Activated T-helper 2 cell treated with anti-CD3 and anti-CD28 coated beads, Interferon-gamma antibody, Interleukin-2, Interleukin-4, amounts not matched to agents 10 μg/mL and 5 μg/mL and 100 μg/mL, durations not matched to agents 14 hours and 24 hours and 36 hours (primary cell): ENCODE results near the gene IL2. TPM values are rescaled to one million over a fixed set of nuclear protein-coding genes. Genes with fewer than 3 reads are reported as not detected.

ENCODE experiments used
- DNase-seq: peaks from one replicate; pipeline ENCODE4 v3.0.0; 2021; ENCODE audit warnings: low spot score
- H3K27ac Mint-ChIP-seq: one replicate; pipeline ENCODE4 v1.8.0; 2021; ENCODE audit warnings: mixed read lengths
- H3K27me3 Mint-ChIP-seq: one replicate; pipeline ENCODE4 v1.8.0; 2021; ENCODE audit warnings: low read depth, mixed read lengths
- H3K36me3 Mint-ChIP-seq: one replicate; pipeline ENCODE4 v1.8.0; 2021; ENCODE audit warnings: low read depth, mixed read lengths
- H3K4me1 Mint-ChIP-seq: one replicate; pipeline ENCODE4 v1.8.0; 2021; ENCODE audit warnings: low read depth, mixed read lengths
- H3K4me3 Mint-ChIP-seq: one replicate; pipeline ENCODE4 v1.8.0; 2021; ENCODE audit warnings: low read depth, mild to moderate bottlenecking, moderate library complexity, mixed read lengths
- H3K9me3 Mint-ChIP-seq: one replicate; pipeline ENCODE4 v1.8.0; 2021; ENCODE audit warnings: mixed read lengths
- intact Hi-C: fragments of 100-400 bp; cut with micrococcal nuclease; formaldehyde crosslinking; loops from one replicate; pipeline ENCODE4 v1.15.1; 2023
- total RNA-seq: library from RNA; stranded (reverse); gene quantifications from 2 replicates; pipeline ENCODE4 v1.2.3, GENCODE V29; 2022

IL2 gene
- total RNA-seq, 1 donor from 2014 or later: 95.9 TPM

- H3K36me3 Mint-ChIP-seq: peaks cover 15% of the 10 kb centered on the region
- H3K9me3 Mint-ChIP-seq: peaks cover 7% of the 10 kb centered on the region
- intact Hi-C loops: loop anchor here (1.0 to 10.0 kb wide), 11 partner anchors 45 to 1206 kb away; partner anchors contain the start of genes BBS12 and NUDT6
- H3K4me1 Mint-ChIP-seq: peaks cover 43% of the 10 kb centered on the region
- peak overlapping the region; percentile 66 for H3K4me3 Mint-ChIP-seq
- H3K27ac Mint-ChIP-seq: peak overlapping the region; percentile 77
- H3K27me3 Mint-ChIP-seq: no peaks in the 10 kb centered on the region
- peak; percentile 24 for DNase-seq
Observed at GRCh38 chr4:122458625-122459024, 2.1 kb upstream of the IL2 start.

- H3K9me3 Mint-ChIP-seq: no peaks in the 10 kb centered on the region
- H3K36me3 Mint-ChIP-seq: peaks cover 47% of the 10 kb centered on the region
- peak overlapping the region; percentile 34 for H3K27ac Mint-ChIP-seq
- intact Hi-C loops: loop anchor here (10.0 kb wide), 1 partner anchor 549 kb away; no protein-coding TSS in a partner anchor
- no peak for DNase-seq
- H3K27me3 Mint-ChIP-seq: peaks cover 1% of the 10 kb centered on the region
- H3K4me1 Mint-ChIP-seq: peaks cover 51% of the 10 kb centered on the region
- peak overlapping the region; percentile 62 for H3K4me3 Mint-ChIP-seq
Observed at GRCh38 chr4:122453384-122453995, 3.0 kb downstream of the IL2 start.

GRCh38 chr4:122450847-122451246 is 5.7 kb downstream of the IL2 start:
- Mint-ChIP-seq H3K27me3 (peaks cover 1% of the 10 kb centered on the region), H3K36me3 (peaks cover 45% of the 10 kb centered on the region), H3K4me3 (peak overlapping the region; percentile 61), H3K9me3 (no peaks in the 10 kb centered on the region), H3K4me1 (peaks cover 29% of the 10 kb centered on the region), H3K27ac (peak overlapping the region; percentile 84)
- intact Hi-C loops: loop anchor here (10.0 kb wide), 1 partner anchor 546 kb away; no protein-coding TSS in a partner anchor
- no peak for DNase-seq

- Mint-ChIP-seq H3K4me1 (peaks cover 6% of the 10 kb centered on the region), H3K27me3 (no peaks in the 10 kb centered on the region), H3K36me3 (no peaks in the 10 kb centered on the region), H3K4me3 (no peak overlapping the region), H3K9me3 (peaks cover 4% of the 10 kb centered on the region), H3K27ac (no peak overlapping the region)
- no peak for DNase-seq
- intact Hi-C loops: no loop called here
Observed at GRCh38 chr4:122434285-122434684, 22.2 kb downstream of the IL2 start.

GRCh38 chr4:122431351-122431750 is 25.2 kb downstream of the IL2 start:
- Mint-ChIP-seq H3K4me1 (peaks cover 6% of the 10 kb centered on the region), H3K9me3 (peaks cover 4% of the 10 kb centered on the region), H3K27me3 (no peaks in the 10 kb centered on the region), H3K36me3 (no peaks in the 10 kb centered on the region), H3K27ac (no peak overlapping the region), H3K4me3 (no peak overlapping the region)
- no peak for DNase-seq
- intact Hi-C loops: no loop called here

GRCh38 chr4:122423246-122423645 is 33.3 kb downstream of the IL2 start:
- no peaks in the 10 kb centered on the region for H3K27me3 Mint-ChIP-seq
- H3K4me1 Mint-ChIP-seq: no peaks in the 10 kb centered on the region
- DNase-seq: no peak
- no peaks in the 10 kb centered on the region for H3K36me3 Mint-ChIP-seq
- H3K27ac Mint-ChIP-seq: no peak overlapping the region
- peaks cover 11% of the 10 kb centered on the region for H3K9me3 Mint-ChIP-seq
- intact Hi-C loops: no loop called here
- H3K4me3 Mint-ChIP-seq: no peak overlapping the region

GRCh38 chr4:122412547-122412946 is 44.0 kb downstream of the IL2 start:
- DNase-seq: no peak

GRCh38 chr4:122403861-122404260 is 52.7 kb downstream of the IL2 start:
- no peaks in the 10 kb centered on the region for H3K36me3 Mint-ChIP-seq
- no peak overlapping the region for H3K4me3 Mint-ChIP-seq
- H3K27me3 Mint-ChIP-seq: peaks cover 6% of the 10 kb centered on the region
- H3K27ac Mint-ChIP-seq: no peak overlapping the region
- H3K4me1 Mint-ChIP-seq: no peaks in the 10 kb centered on the region
- H3K9me3 Mint-ChIP-seq: no peaks in the 10 kb centered on the region
- intact Hi-C loops: no loop called here
- DNase-seq: no peak

More at GRCh38 chr4:122412547-122412946, 44.0 kb downstream of the IL2 start:
- intact Hi-C loops: no loop called here
- H3K27me3 Mint-ChIP-seq: no peaks in the 10 kb centered on the region
- no peak overlapping the region for H3K4me3 Mint-ChIP-seq
- H3K36me3 Mint-ChIP-seq: no peaks in the 10 kb centered on the region
- no peaks in the 10 kb centered on the region for H3K9me3 Mint-ChIP-seq
- no peak overlapping the region for H3K27ac Mint-ChIP-seq
- H3K4me1 Mint-ChIP-seq: peaks cover 5% of the 10 kb centered on the region

Other genes with a start within 250 kb of the IL2 start
- gene ADAD1, start 77.7 kb downstream of the IL2 start, total RNA-seq: not detected in 2 replicates
- 14.5 TPM in 2 replicates for gene IL21, start 164.3 kb upstream of the IL2 start, total RNA-seq